ENCODE data around the gene CLTCL1.
A peak's percentile ranks its signal among the peaks of the same experiment; 100 is the strongest.
"Not testable (repeated sequence)": the region's sequence is repeated elsewhere in the genome, so short reads cannot be mapped to it uniquely, and the experiment has no call there.

CLTCL1 gene

DNA sequence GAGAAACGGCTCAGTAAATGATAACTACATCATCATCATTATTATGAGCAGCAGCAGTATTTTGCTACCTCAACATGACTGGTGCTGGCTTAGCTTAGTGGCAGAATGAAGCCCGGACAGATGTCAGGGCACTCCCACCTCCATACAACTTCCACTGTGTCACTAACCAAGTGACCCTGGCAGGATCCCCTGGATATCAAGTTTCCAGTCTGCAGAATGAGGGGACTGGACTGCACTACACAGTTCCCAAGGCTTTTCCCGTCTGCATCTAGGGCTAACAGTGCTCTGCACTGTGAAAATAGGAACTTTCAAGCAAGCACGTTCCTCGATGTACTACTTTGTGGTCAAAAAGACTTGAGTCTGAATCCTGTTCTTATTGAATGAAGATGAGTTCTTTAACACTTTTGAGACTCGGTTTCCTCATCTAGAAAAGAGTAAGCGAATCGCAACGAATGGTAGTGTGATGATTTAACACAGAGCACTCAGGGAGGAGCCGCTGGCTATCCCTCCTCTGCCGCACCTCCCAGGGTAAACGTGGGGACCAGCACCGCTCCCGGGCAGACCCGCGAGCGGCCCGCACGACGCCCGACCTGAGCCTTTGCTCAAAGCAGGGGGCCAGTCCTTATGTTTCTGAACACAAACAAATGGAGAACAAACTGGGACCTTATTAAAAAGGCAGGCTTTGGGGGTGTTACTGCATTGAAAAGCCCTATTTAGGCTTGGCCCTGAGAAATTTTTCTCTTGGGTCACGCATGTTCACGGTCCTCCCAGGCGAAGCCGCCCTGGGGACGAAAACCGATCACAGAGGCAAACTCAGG, 910 bp downstream of the CLTCL1 start:
- DNase-seq, result no peak

DNA sequence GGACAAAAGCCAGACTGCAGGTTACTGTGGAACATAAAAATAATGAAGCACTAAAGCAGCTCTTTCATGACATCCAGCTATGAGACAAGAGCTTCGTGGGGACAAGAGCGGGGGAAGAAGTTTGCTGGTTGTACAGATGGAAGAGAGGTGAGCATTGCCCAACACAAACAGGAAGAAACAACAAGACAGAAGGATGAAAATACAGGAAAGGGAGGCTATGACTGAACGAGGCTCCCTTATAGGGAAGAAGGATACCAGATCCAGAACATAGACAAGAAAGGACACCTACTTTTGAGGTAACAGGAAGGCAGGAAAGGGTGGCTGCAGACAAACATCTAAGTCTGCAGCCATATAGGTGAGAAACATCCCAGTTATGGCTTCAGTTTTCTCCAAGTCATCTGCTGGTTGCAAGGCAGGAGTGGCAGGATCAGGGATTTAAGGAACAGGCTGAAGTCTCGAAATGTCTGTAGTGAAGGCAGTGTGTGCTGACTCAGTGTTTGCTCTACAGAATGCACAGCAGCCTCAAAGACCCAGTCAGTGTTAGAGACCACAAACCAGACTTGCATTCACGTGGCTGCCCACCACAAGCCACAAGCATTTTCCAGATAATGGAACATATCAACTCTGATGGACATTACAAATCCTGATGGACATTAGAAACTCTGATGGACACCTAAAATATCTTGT, 1.9 kb downstream of the CLTCL1 start:
- peak; percentile 44 for DNase-seq

DNA sequence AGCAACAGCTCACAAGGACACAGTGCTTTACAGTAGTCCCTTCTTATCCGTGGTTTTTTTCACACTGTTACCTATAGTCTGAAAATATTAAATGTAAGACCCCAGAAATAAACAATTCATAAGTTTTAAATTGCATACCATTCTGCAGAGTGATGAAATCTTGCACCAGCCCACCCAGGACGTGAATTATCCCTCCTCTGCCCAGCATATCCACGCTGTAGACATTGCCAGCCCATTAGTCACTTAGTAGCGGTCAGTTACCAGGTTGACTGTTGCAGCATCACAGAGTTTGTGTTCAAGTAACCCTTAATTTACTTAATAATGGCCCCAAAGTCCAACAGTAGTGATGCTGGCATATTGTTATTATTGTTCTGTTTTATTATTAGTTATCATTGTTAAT, 3.6 kb downstream of the CLTCL1 start:
- DNase-seq, result peak; percentile 53

DNA sequence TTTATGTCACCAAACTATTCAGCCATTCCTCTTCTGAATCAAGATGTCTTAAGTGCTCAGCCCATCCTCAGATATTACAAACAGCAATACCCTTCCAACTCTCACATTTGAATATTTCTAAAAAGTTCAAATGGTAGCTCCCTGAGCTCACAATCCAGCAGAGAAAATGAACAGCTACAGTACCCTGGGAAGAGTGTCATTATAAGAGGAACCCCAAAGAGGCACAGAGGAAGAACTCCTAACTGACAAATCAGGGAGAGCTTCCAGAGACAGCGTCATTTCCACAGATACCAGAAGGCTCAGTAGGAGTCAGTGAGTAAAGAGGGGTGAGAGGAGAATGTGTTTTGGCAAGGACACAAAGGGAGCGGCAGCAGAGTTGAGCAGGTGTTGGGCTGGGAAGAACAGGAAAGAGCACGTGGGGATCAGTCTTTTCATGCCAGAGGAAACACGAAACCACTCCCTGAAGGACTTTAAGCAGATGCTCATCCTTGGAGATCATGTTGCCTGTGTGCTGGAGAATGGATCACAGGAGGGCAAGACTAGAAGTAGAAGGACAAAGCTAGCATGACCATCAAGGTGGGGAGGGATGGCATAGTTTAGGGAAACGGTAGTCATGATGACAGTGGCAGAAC, 4.3 kb downstream of the CLTCL1 start:
- DNase-seq, result peak; percentile 76

DNA sequence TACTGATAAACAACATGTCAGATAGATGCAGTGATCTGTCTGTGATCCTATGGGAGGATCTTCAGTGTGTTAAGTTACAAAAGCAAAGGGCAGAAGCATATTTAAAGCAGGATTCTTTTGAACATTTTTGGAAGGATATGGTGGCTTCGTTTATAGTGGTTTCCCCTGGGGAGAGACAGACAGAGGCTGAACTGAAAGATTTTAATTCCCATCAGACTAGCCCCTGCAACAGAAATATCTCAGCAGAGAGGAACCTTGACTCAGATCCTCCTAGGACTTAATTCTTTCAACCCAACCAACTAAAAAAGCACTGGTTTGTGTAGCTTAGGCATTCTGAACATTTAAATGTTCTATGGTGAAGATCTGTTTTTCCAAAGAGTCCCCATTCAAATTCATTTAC, 5.7 kb downstream of the CLTCL1 start:
- DNase-seq, result no peak

DNA sequence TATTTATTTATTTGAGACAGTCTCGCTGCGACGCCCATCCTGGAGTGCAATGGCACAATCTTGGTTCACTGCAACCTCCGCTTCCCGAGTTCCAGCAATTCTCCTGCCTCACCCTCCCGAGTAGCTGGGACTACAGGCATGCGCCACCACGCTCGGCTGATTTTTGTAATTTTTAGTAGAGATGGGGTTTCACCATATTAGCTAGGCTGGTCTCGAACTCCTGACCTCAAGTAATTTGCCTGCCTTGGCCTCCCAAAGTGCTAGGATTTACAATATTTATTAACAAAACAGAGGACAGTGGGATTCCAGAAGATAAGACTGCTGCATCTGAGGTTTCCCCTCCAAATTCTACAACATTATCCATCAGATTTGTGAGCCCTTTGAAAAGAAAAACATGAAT, 12.4 kb downstream of the CLTCL1 start:
- DNase-seq, result not testable (repeated sequence)

DNA sequence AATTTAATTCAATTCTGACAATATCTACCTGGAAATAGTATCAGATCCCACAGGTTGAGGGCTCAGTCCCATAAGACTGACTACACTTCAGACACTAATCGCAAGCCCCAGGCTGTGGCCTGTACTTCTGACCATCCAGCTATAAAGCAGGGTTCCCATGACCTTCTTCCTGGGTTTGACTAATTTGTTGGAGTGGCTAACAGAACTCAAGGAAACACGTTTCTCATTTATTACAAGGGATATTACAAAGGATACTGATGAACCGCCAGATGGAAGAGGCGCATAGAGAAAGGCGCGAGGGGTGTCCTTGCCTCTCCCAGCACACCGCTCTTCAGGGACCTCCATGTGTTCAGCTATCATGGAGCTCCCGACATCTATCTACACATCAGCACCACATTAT, 13.7 kb downstream of the CLTCL1 start:
- DNase-seq, result no peak

DNA sequence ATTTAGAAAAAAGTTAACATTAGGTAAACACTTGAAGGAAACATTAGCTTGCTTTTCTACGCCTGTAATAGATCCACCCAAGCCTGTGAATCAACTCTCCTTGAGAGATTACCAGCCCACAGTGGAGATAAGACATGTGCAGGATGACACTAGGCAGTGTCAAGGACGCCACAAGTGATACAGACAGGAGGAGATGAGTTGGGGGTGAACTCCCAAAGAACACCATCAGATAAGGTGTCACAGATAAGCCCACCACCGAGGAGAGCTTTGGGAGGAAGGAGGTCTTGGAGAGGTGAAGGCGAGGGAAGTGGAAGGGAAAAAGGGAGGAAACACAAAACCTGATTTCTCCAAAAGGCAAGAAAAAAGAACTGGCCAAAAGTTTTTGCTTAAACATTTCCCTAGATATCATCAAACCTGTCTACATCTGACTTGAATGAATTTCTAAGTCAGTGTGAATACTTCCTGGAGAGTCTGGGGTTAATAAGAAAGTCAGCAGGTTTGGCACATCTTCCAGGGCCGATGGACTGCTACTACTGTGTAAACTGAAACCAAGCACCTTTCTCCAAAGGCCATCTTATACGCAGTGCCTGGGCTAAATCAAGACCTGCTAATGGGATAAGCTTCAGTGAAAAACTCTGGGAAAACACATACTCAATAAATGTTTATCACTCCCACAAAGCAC, 15.5 kb downstream of the CLTCL1 start:
- no peak for DNase-seq

DNA sequence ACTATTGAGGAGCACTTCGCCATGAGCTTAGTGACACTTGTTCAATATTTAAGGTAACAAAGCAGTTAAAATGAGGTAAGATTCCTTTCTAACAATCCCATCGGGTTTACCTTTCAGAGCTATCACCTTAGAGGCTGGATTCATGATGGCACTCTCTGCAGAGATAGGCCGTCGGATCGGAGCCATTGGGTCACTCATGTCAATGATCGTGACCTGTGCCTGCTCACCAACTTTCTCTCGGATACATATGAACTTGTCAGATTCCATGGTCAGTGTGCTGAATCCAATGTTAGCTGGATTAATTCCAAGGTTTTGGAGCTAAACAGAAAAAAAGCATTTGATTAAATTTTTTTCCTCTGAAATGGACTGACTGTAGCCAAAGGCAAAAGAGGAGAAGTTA, 16.0 kb downstream of the CLTCL1 start:
- no peak for DNase-seq

DNA sequence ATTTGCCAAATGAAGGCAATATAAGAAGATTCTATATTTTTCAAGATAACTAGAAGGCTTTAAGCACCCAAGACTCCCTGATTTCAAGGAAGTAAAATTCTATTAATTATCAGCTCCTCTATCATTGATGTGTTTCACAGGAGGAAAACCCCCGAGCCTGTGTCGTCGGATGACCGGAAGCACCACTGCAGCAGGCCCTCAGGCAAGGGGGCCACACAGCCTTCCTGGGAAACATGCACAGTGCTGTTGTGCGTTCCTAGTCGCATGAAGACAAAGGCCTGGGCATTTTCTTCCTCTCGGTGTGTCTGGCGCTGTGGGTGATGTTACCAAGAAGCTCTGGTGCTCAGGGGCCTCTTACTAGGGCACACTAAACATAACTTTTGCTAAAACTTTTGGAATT, 16.4 kb downstream of the CLTCL1 start:
- DNase-seq, result no peak

DNA sequence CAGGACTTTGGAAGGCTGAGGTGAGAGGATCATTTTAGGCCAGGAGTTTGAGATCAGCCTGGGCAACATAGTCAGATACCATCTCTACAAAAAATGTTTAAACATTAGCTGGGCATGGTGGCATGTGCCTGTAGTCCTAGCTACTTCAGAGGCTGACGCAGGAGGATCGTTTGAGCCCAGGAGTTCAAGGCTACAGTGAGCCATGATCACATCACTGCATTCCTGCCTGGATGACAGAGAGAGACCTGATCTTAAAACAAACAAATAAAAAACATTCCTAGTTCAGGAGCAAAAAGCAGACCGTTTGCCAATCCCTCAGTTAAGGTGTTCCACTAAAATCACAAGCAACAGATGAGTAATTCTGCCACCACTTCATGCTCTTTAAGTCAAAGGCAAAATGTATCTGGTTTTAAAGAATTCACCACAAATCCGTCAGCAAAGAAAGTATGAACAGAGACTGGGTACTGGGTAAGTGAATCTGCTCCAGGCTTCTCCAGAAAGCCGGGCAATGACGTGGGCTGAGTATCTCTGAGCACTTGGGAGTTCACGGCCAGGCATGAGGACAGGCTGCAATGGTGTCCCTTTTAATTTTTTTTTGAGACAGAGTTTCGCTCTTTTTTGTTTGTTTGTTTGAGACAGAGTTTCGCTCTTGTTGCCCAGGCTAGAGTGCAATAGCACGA, 19.5 kb downstream of the CLTCL1 start:
- DNase-seq, result no peak

DNA sequence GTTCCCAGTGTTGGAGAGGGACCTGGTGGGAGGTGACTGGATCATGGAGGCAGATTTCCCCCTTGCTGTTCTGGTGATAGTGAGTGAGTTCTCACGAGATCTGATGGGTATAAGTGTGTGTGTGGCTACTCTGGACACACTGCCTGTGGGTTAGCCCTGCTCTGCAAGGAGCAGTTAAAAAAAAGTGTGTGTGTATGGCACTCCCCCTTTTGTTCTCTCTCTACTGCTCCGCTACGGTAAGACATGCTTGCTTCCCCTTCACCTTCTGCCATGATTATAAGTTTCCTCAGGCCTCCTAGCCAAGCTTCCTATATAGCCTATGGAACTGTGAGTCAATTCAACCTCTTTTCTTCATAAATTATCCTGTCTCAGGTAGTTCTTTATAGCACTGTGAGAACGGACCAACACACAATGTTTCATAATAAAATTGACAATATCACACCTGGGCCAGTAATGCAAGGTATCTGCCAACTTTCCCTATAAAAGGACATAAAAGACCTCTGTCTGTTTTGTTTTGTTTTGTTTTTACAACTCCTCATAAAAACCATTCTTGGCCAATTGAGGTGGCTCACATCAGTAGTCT, 20.2 kb downstream of the CLTCL1 start:
- no peak for DNase-seq

DNA sequence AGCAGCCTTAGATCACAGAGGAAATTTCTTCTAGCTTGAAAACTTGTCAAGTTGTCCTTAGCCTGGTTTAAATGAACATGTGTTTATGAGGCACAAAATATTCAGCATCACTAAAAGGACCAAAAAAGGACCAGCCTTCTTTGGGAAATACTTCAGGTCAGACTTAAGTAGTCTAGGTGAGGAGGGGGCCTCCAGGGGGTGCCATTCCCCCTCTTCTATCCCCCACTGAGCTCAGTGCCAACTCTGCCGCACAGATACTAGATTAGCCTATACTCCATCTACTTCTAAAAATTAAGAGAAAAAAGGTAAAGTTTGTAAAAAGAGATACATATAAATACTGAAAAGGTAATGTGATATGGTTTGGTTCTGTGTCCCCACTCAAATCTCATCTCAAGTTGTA, 20.6 kb downstream of the CLTCL1 start:
- no peak for DNase-seq

DNA sequence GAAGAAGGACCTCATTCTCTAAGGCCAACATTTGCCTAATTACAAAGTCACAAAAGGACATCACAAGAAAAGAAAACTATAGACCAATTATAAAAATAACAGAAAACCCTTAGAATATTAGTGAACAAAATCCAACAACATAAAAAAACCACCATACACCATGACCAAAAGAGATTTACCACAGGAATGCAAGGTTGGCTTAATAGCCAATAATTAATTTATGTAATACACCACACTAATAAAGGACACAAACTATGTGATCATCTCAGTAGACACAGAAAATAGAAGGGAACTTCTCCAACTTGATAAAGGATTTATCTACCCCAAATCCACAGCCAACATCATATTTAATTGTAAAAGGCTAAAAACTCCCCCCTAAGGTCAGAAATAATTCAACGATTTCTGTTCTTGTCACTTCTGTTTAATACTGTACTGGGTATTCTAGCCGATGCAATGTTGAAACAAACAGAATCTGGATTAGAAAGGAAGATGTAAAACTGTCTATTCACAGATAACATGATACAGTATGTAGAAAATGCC, 24.9 kb downstream of the CLTCL1 start:
- no peak for DNase-seq

DNA sequence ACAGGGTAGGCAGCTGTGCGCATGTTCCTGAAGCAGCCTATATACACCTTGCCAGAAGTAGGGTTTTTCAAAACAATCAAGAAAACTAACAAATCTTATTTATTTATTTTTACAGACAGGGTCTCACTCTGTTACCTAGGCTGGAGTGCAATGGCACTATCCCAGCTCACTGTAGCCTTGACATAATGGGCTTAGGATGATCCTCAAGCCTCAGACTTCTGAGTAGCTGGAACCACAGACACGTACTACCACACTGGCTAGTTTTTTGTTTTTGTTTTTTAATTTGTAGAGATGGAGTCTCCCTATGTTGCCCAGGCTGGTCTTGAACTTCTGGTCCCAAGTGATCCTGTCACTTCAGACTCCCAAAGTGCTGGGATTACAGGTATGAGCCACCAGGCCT, 25.7 kb downstream of the CLTCL1 start:
- no peak for DNase-seq

DNA sequence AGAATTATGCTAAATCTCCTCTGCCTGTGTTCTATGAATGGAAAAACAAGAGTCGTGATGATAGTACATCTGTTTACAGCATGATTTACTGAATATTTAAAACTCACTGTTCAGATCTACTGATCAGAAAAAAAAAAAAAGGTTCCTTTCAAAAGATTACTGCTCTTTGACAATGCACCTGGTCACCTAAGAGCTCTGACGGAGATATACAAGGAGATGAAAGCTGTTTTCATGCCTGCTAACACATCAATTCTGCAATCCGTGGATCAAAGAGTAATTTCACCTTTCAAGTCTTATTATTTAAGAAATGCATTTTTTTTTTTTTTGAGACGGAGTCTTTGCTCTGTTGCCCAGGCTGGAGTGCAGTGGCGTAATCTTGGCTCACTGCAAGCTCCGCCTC, 30.7 kb downstream of the CLTCL1 start:
- DNase-seq, result no peak

DNA sequence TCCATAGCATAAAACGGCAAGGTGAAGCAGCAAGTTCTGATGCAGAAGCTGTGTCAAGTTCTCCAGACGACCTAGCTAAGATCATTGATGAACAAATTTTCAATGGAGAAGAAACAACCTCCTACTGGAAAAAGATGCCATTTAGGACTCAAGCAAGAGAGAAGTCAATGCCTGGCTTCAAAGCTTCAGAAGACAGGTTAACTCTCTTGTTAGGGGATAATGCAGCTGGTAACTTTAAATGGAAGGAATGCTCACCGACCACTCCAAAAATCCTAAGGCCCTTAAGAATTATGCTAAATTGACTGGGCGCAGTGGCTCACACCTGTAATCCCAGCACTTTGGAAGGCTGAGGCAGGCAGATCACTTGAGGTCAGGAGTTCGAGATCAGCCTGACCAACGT, 31.3 kb downstream of the CLTCL1 start:
- DNase-seq, result no peak

DNA sequence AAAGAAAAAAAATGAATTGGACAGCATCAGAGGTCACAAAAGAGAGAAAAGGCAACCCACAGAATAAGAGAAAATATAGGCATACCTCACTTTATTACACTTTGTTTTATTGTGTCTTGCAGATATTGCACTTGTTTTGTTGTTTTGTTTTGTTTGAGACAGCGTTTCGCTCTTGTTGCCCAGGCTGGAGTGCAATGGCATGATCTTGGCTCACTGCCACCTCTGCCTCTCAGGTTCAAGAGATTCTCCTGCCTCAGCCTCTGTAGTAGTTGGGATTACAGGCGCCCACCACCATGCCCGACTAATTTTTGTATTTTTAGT, 32.6 kb downstream of the CLTCL1 start:
- not testable (repeated sequence) for DNase-seq

DNA sequence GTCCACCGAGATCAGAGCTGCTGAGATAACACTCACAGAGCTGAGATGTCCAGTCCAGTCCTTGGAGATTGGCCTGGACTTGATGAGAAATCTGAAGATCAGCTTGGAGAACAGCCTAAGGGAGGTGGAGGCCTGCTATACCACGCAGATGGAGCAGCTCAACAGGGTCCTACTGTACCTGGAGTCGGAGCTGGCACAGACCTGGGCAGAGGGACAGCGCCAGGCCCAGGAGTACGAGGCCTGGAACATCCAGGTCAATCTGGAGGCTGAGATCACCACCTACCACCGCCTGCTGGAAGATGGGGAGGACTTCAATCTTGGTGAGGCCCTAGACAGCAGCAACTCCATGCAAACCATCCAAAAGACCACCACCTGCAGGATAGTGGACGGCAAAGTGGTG, 33.1 kb downstream of the CLTCL1 start:
- DNase-seq, result no peak

DNA sequence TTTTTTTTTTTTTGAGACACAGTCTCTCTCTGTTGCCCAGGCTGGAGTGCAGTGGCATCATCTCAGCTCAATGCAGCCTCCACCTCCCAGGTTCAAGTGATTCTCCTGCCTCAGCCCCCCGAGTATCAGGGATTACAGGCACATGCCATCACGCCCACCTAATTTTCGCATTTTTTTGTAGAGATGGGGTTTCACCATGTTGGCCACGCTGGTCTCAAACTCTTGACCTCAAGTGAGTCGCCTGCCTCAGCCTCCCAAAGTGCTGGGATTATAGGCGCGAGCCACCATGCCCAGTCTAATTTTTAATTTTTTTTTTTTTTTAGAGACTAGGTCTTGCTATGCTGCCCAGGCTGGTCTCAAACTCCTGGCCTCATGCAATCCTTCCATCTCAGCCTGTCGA, 35.2 kb downstream of the CLTCL1 start:
- DNase-seq, result not testable (repeated sequence)

DNA sequence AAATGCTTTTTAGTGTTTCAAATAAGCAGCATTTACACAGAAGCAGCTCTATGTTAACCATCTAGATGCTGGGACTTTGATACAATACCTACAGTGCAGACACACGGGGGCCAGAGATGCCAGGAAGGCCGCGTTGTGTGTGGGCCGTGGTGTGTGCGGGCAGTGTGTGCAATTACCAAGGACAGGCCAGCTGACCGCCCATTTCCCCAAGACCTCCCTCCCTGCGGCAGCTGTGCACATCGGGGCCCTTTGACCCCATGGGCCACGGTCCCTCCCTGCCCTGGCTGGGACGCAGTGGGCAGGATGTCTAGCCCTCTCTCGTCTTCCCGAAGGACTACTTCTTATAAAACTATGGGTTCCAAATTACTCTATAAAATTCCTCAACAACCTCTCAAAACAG, 38.4 kb downstream of the CLTCL1 start:
- no peak for DNase-seq

DNA sequence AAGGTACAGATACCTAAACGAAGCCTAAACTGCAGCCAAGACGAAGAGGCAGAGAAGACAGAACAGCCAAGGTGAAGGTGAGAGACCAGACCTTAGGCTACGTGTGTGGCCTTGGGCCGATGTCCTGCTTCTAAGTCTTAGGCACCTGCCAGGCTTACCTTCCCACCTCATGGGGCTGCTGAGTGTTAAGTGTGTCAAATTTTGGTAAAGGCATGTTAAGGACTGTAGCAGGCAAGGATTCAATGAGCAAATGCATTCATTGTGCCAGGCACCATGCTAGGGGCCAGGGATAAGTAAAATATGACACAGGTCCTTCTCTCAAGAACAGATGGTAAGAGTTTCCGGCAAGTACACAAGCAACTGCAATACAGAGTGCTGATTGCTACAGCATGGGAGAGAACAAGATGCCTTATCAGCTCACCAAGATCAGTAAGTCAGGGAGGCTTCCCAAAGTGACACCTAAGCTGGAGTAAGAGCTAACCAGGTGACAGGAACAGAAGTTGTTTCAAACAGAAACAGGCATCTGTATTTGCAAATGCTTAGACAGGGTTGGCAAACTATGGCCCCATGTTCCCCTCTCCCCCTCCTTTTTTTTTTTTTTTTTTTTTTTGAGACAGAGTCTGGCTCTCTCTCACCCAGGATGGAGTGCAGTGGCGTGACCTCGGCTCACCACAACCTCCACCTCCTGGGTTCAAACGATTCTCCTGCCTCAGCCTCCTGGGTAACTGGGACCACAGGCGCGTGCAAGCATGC, 46.7 kb downstream of the CLTCL1 start:
- DNase-seq, result no peak
